ENCODE results near the gene DVL1.

The DVL1 gene

GRCh38 chr1:1365875-1366698 lies 16.9 kb upstream of the DVL1 start:
- Histone ChIP-seq H3K9me3 (ENCODE audit: control insufficient read depth, insufficient read depth, low read length) (no peaks in the 10 kb centered on the region; the same call in none of the 2 replicates), H3K36me3 (ENCODE audit: insufficient read depth, low read length) (no peaks in the 10 kb centered on the region), H3K9ac (ENCODE audit: low read depth, low read length) (no peak overlapping the region), H3K4me1 (ENCODE audit: insufficient read depth, low read length) (peaks cover 2% of the 10 kb centered on the region)

DNA sequence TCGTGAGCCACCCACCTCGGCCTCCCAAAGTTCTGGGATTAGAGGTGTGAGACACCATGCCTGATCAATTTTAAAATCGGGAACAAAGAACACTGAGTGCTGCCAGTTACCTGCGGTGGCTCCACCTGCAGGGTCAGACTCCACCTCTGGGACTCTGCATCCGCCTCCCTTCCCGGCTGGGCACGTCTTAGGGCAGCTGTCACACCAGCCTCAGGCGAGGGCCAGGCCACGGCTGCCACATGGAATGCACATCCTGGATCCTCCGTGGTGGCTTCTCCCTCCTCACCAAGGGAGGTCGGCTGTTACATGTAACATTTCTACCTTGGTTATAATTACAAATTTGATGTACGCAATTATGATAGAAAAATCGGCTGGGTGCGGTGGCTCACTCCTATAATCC lies 15.0 kb upstream of the DVL1 start:
- Histone ChIP-seq H3K9me3 (ENCODE audit: control insufficient read depth, insufficient read depth, low read length) (no peaks in the 10 kb centered on the region; the same call in none of the 2 replicates), H3K4me1 (ENCODE audit: insufficient read depth, low read length) (peaks cover 15% of the 10 kb centered on the region), H3K36me3 (ENCODE audit: insufficient read depth, low read length) (no peaks in the 10 kb centered on the region), H3K9ac (ENCODE audit: low read depth, low read length) (no peak overlapping the region)

DNA sequence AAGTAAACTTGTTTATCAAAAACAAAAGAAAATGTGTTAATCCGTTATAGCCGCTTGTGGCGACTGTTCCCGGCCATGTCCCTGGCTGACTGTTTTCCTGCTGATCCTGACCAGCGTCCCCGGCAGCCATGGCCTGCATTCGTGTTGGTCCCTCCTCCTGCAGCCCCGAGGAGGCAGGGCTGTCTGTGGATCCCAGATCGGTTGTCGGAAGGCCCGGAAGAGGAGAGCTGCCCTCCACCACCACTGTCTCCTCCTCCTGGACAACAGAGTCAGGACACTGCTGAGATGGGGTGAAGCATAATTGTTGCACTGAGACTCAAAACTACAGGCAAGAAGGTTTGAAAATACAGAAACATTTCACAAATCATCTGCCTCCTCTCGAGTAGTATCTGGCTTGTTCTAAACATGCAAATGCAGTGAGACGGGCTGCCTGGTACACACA lies 12.8 kb upstream of the DVL1 start:
- no peaks in the 10 kb centered on the region; the same call in none of the 2 replicates for H3K9me3 ChIP-seq (ENCODE audit: control insufficient read depth, insufficient read depth, low read length)
- no peaks in the 10 kb centered on the region for H3K36me3 ChIP-seq (ENCODE audit: insufficient read depth, low read length)
- no peak overlapping the region for H3K9ac ChIP-seq (ENCODE audit: low read depth, low read length)
- peaks cover 22% of the 10 kb centered on the region for H3K4me1 ChIP-seq (ENCODE audit: insufficient read depth, low read length)

DNA sequence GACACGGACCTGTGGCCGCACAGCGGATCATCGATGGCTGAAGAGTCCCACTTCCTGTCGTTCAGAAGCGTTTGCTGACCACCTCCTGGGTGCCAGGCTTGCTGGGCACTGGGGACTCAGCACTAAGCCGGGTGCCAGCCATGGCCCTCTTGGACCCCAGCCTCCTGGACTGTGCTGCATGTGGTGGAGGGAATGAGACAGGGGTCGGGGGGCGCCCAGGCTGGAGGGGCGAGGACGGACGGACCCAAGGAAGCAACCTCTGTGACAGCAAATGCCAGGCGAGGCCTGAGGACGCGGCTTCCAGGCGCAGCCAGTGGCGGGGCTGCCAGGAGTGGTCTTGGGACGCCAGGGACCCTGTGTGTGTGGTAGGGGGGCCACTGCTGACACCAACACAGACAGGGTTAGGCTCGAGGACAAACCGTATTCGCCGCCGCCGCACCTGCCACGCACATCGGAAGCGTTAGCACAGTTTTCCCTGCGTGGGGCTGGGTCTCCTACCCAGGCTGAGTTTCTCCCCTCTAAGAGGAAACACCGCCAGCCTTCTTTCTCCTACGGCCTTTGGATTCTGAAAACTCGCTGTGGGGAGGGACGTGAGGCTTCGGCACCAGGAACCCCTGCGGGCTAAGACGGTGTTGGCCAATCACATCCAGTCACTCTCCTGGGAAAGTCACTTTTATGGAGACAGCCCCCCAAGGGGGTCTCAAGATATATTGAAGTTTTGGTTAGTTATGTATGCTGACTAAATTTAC lies 12.2 kb upstream of the DVL1 start:
- H3K4me1 ChIP-seq (ENCODE audit: insufficient read depth, low read length): peaks cover 22% of the 10 kb centered on the region

GRCh38 chr1:1360506-1361169 lies 11.4 kb upstream of the DVL1 start:
- no peaks in the 10 kb centered on the region for H3K9me3 ChIP-seq (ENCODE audit: control insufficient read depth, insufficient read depth, low read length)
- no peak overlapping the region for H3K9ac ChIP-seq (ENCODE audit: low read depth, low read length)
- peaks cover 22% of the 10 kb centered on the region for H3K4me1 ChIP-seq (ENCODE audit: insufficient read depth, low read length)
- no peaks in the 10 kb centered on the region for H3K36me3 ChIP-seq (ENCODE audit: insufficient read depth, low read length)

More for the DNA sequence above, 12.2 kb upstream of the DVL1 start:
- H3K9me3 ChIP-seq (ENCODE audit: control insufficient read depth, insufficient read depth, low read length): no peaks in the 10 kb centered on the region; the same call in 1 of the 2 replicates
- H3K36me3 ChIP-seq (ENCODE audit: insufficient read depth, low read length): no peaks in the 10 kb centered on the region
- H3K9ac ChIP-seq (ENCODE audit: low read depth, low read length): no peak overlapping the region

- Histone ChIP-seq H3K9ac (ENCODE audit: low read depth, low read length) (no peak overlapping the region), H3K9me3 (ENCODE audit: control insufficient read depth, insufficient read depth, low read length) (no peaks in the 10 kb centered on the region), H3K4me1 (ENCODE audit: insufficient read depth, low read length) (peaks cover 22% of the 10 kb centered on the region), H3K36me3 (ENCODE audit: insufficient read depth, low read length) (no peaks in the 10 kb centered on the region)
Measured at GRCh38 chr1:1359664-1360468, 10.6 kb upstream of the DVL1 start.

DNA sequence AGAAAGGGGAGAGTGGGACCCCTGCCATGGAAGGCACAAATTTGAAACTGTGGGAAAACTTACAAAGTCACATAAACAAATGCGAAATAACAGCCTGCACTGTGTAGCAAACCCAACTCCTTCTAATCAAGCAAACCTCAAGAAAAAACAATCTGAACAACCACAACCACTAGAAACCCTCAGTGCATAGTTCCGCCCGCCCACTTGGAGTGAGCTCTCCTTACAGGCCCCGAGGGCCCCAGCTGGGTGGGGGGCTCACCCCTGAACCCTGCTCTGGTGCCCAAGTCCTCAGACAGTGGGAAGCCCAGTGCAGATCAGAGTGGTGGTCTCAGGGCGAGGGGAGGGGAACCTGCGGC lies 10.1 kb upstream of the DVL1 start:
- H3K9me3 ChIP-seq (ENCODE audit: control insufficient read depth, insufficient read depth, low read length): no peaks in the 10 kb centered on the region
- no peak overlapping the region for H3K9ac ChIP-seq (ENCODE audit: low read depth, low read length)
- H3K4me1 ChIP-seq (ENCODE audit: insufficient read depth, low read length): peaks cover 22% of the 10 kb centered on the region
- H3K36me3 ChIP-seq (ENCODE audit: insufficient read depth, low read length): no peaks in the 10 kb centered on the region

GRCh38 chr1:1358433-1359271 lies 9.4 kb upstream of the DVL1 start, which contains the start of gene MXRA8:
MXRA8 (minus strand) TSS chr1:1358555; CDS start chr1:1358504, 51 bp downstream.
- Histone ChIP-seq H3K4me1 (ENCODE audit: insufficient read depth, low read length) (peaks cover 22% of the 10 kb centered on the region), H3K36me3 (ENCODE audit: insufficient read depth, low read length) (no peaks in the 10 kb centered on the region), H3K9ac (ENCODE audit: low read depth, low read length) (peak within 1 kb of the TSS; percentile 64), H3K9me3 (ENCODE audit: control insufficient read depth, insufficient read depth, low read length) (no peaks in the 10 kb centered on the region)

GRCh38 chr1:1357871-1358432 lies 8.7 kb upstream of the DVL1 start:
- peaks cover 22% of the 10 kb centered on the region for H3K4me1 ChIP-seq (ENCODE audit: insufficient read depth, low read length)
- peak overlapping the region; percentile 64 for H3K9ac ChIP-seq (ENCODE audit: low read depth, low read length)
- no peaks in the 10 kb centered on the region for H3K36me3 ChIP-seq (ENCODE audit: insufficient read depth, low read length)
- no peaks in the 10 kb centered on the region for H3K9me3 ChIP-seq (ENCODE audit: control insufficient read depth, insufficient read depth, low read length)

GRCh38 chr1:1356796-1357401 lies 7.7 kb upstream of the DVL1 start:
- Histone ChIP-seq H3K4me1 (ENCODE audit: insufficient read depth, low read length) (peaks cover 22% of the 10 kb centered on the region), H3K9me3 (ENCODE audit: control insufficient read depth, insufficient read depth, low read length) (no peaks in the 10 kb centered on the region), H3K9ac (ENCODE audit: low read depth, low read length) (no peak overlapping the region), H3K36me3 (ENCODE audit: insufficient read depth, low read length) (no peaks in the 10 kb centered on the region)

- Histone ChIP-seq H3K36me3 (ENCODE audit: insufficient read depth, low read length) (no peaks in the 10 kb centered on the region), H3K9ac (ENCODE audit: low read depth, low read length) (no peak overlapping the region), H3K4me1 (ENCODE audit: insufficient read depth, low read length) (peaks cover 22% of the 10 kb centered on the region), H3K9me3 (ENCODE audit: control insufficient read depth, insufficient read depth, low read length) (no peaks in the 10 kb centered on the region)
Measured at GRCh38 chr1:1356166-1356795, 7.1 kb upstream of the DVL1 start.

GRCh38 chr1:1355416-1355815 lies 6.2 kb upstream of the DVL1 start:
- H3K4me1 ChIP-seq (ENCODE audit: insufficient read depth, low read length): peaks cover 15% of the 10 kb centered on the region

More at GRCh38 chr1:1355416-1355815, 6.2 kb upstream of the DVL1 start:
- H3K9ac ChIP-seq (ENCODE audit: low read depth, low read length): no peak overlapping the region; the same call in 1 of the 2 replicates
- H3K9me3 ChIP-seq (ENCODE audit: control insufficient read depth, insufficient read depth, low read length): no peaks in the 10 kb centered on the region
- H3K36me3 ChIP-seq (ENCODE audit: insufficient read depth, low read length): no peaks in the 10 kb centered on the region

Measured in ES-I3 (cell line).